Gastrocnemius medialis (tissue), 4 donors: ENCODE measurements around the gene PRRC2A.
A peak's percentile ranks its signal among the peaks of the same experiment; 100 is the strongest.

ENCODE experiments used
- POLR2A ChIP-seq, 2 donors: fragments of 450-650 bp; IDR thresholded peaks; one replicate each; pipeline ENCODE4 v1.6.1; 2017; ENCODE audit warnings: antibody characterized with exemption in 2 of 2, mild to moderate bottlenecking in 2 of 2, moderate library complexity in 2 of 2
- TF ChIP-seq, protein P1 (sequence below), 5 experiments: fragments of 450-650 bp in 3 of 5; fragments of 200-600 bp in 2 of 5; sonication (generic) in 2 of 5; IDR thresholded peaks in 4 of 5; conservative IDR thresholded peaks in 1 of 5; 1 replicate in 4 of 5; 2 replicates in 1 of 5; pipeline ENCODE4 v1.5.1; 2016 to 2019; ENCODE audit warnings: antibody characterized with exemption in 5 of 5, mild to moderate bottlenecking in 3 of 5, moderate library complexity in 3 of 5

GRCh38 chr6:31580807-31581433, 39.6 kb upstream of the PRRC2A start:
- TF ChIP-seq, protein P1, sequence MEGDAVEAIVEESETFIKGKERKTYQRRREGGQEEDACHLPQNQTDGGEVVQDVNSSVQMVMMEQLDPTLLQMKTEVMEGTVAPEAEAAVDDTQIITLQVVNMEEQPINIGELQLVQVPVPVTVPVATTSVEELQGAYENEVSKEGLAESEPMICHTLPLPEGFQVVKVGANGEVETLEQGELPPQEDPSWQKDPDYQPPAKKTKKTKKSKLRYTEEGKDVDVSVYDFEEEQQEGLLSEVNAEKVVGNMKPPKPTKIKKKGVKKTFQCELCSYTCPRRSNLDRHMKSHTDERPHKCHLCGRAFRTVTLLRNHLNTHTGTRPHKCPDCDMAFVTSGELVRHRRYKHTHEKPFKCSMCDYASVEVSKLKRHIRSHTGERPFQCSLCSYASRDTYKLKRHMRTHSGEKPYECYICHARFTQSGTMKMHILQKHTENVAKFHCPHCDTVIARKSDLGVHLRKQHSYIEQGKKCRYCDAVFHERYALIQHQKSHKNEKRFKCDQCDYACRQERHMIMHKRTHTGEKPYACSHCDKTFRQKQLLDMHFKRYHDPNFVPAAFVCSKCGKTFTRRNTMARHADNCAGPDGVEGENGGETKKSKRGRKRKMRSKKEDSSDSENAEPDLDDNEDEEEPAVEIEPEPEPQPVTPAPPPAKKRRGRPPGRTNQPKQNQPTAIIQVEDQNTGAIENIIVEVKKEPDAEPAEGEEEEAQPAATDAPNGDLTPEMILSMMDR (IDR thresholded peaks at IDR 0.05 in 4 of 5, conservative IDR thresholded peaks at IDR 0.05 in 1 of 5): peak; percentile 94 to 98 (median 96)
- peak in 1 of 2 donors; percentile 22 for TF ChIP-seq POLR2A (IDR thresholded peaks at IDR 0.05)
